ENCODE results near the gene DPY19L3.

DNA sequence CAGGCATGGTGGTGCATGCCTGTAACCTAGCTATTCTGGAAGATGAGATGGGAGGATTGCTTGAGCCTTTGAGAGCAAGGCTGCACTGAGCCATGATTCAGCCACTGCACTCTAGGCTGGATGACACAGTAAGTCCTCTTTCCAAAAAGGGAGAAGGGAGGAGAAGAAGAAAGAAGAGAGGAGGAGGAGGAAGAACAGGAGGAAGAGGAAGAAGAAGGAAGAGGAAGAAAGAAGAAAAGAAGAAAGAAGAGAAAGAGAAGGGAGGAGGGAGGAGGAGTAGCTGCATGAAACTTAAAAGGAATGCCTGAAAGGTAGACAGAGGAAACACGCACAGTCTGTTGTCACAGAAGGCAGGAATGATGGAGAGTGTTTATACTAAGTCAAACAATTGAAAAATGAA is 3.6 kb upstream of the DPY19L3 start:
- TF ChIP-seq CTCF (IDR thresholded peaks at IDR 0.05) (no peak), POLR2AphosphoS5 (IDR thresholded peaks at IDR 0.05; ENCODE audit: low read depth, low read length) (no peak), SIN3A (IDR thresholded peaks at IDR 0.05; ENCODE audit: borderline replicate concordance, insufficient read depth, low read depth, low read length) (no peak), TCF7L2 (IDR thresholded peaks at IDR 0.05; ENCODE audit: low read depth, low read length) (no peak)
- TF ChIP-seq, protein P1, sequence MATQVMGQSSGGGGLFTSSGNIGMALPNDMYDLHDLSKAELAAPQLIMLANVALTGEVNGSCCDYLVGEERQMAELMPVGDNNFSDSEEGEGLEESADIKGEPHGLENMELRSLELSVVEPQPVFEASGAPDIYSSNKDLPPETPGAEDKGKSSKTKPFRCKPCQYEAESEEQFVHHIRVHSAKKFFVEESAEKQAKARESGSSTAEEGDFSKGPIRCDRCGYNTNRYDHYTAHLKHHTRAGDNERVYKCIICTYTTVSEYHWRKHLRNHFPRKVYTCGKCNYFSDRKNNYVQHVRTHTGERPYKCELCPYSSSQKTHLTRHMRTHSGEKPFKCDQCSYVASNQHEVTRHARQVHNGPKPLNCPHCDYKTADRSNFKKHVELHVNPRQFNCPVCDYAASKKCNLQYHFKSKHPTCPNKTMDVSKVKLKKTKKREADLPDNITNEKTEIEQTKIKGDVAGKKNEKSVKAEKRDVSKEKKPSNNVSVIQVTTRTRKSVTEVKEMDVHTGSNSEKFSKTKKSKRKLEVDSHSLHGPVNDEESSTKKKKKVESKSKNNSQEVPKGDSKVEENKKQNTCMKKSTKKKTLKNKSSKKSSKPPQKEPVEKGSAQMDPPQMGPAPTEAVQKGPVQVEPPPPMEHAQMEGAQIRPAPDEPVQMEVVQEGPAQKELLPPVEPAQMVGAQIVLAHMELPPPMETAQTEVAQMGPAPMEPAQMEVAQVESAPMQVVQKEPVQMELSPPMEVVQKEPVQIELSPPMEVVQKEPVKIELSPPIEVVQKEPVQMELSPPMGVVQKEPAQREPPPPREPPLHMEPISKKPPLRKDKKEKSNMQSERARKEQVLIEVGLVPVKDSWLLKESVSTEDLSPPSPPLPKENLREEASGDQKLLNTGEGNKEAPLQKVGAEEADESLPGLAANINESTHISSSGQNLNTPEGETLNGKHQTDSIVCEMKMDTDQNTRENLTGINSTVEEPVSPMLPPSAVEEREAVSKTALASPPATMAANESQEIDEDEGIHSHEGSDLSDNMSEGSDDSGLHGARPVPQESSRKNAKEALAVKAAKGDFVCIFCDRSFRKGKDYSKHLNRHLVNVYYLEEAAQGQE (IDR thresholded peaks at IDR 0.05; ENCODE audit: insufficient read depth in 1 of 2, low read depth in 2 of 2, low read length in 1 of 2) = no peak
